ENCODE results near the gene DMGDH. TPM values are rescaled to one million over a fixed set of nuclear protein-coding genes. Genes with fewer than 3 reads are reported as not detected.

DMGDH gene
- total and polyA plus RNA-seq, 2 donors (not counting 1 experiment from before 2014, with no cell fraction given) = 0.47 to 0.63 TPM

DNA sequence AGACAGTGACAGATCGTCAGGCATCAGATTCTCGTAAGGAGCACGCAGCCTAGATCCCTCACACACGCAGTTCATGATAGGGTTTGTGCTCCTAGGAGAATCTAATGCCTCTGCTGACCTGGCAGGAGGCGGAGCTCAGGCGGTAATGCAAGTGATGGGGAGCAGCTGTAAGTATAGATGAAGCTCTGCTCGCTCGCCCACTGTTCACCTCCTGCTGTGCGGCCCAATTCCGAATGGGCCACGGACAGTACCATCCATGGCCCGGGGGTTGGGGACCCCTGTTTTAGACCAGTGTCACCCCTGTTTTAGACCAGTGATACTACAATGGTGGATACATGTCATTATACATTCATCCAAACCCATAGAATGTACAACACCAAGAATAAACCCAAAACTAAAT is 80.4 kb downstream of the DMGDH start:
- Mint-ChIP-seq H3K9me3 (ENCODE audit: insufficient read depth) (no peaks in the 10 kb centered on the region), H3K4me1 (peaks cover 14% of the 10 kb centered on the region), H3K4me3 (no peak overlapping the region), H3K27ac (no peak overlapping the region), H3K27me3 (no peaks in the 10 kb centered on the region)
- CTCF ChIA-PET = no interaction called here
- Histone ChIP-seq H2AFZ (ENCODE audit: insufficient read depth, low read depth, low read length, poor library complexity, severe bottlenecking) (no peak overlapping the region), H3K4me2 (replicated peaks; ENCODE audit: low read depth, low read length, poor library complexity, severe bottlenecking) (no peak overlapping the region), H3K9me3 (ENCODE audit: control extremely low read depth in 1 of 3, control insufficient read depth in 2 of 3, insufficient read depth in 1 of 3, low read length in 2 of 3) (no peaks in the 10 kb centered on the region), H3K27ac (ENCODE audit: low read length in 2 of 2) (no peak overlapping the region), H3K9ac (ENCODE audit: low read length) (no peak overlapping the region), H3K36me3 (replicated peaks in 1 of 2; ENCODE audit: control extremely low read depth in 1 of 2, control insufficient read depth in 1 of 2, extremely low read depth in 1 of 2, insufficient read depth in 2 of 2, low read length in 1 of 2) (no peaks in the 10 kb centered on the region), H3K4me3 (ENCODE audit: control extremely low read depth in 1 of 5, extremely low read depth in 1 of 5, insufficient read depth in 1 of 5, low read depth in 2 of 5, low read length in 4 of 5) (no peak overlapping the region), H4K20me1 (ENCODE audit: control insufficient read depth, insufficient read depth, low read length, poor library complexity, severe bottlenecking) (no peaks in the 10 kb centered on the region), H3K79me2 (ENCODE audit: control insufficient read depth, insufficient read depth, low read length) (no peaks in the 10 kb centered on the region), H3K4me1 (ENCODE audit: control insufficient read depth in 2 of 2, insufficient read depth in 2 of 2, low read length in 2 of 2) (peaks cover 9 to 10% of the 10 kb centered on the region in 2 donors), H3K27me3 (replicated peaks in 1 of 4; ENCODE audit: control extremely low read depth in 1 of 4, control insufficient read depth in 3 of 4, insufficient read depth in 4 of 4, low read length in 3 of 4) (no peaks in the 10 kb centered on the region)
- 98% methylated on average over 12 of the region's 12 CpGs for WGBS (ENCODE audit: insufficient coverage)
- POLR2A ChIA-PET = no interaction called here
- TF ChIP-seq CTCF (IDR thresholded peaks at IDR 0.05) = no peak
- no peak for TF ChIP-seq EZH2 (IDR thresholded peaks at IDR 0.05; ENCODE audit: borderline replicate concordance, insufficient read depth, low read depth, low read length, poor library complexity, severe bottlenecking)
- ATAC-seq (ENCODE audit: low read depth) (no peak), DNase-seq (no peak)
- intact Hi-C loops (cut with micrococcal nuclease) = loop anchor here (5.0 to 10.0 kb wide), 7 partner anchors 224 to 1954 kb away; partner anchors contain the start of genes AGGF1, MTX3, SERINC5 and TBCA

GRCh38 chr5:78985725-78986223 is 83.7 kb downstream of the DMGDH start:
- WGBS (ENCODE audit: insufficient coverage) = no CpG with 5 or more reads among the region's 11 CpGs
- ATAC-seq (ENCODE audit: low read depth) = peak; percentile 19

More at GRCh38 chr5:78985725-78986223, 83.7 kb downstream of the DMGDH start:
- Histone ChIP-seq H3K36me3 (replicated peaks in 1 of 2; ENCODE audit: control extremely low read depth in 1 of 2, control insufficient read depth in 1 of 2, extremely low read depth in 1 of 2, insufficient read depth in 2 of 2, low read length in 1 of 2) (no peaks in the 10 kb centered on the region), H3K27me3 (replicated peaks in 1 of 4; ENCODE audit: control extremely low read depth in 1 of 4, control insufficient read depth in 3 of 4, insufficient read depth in 4 of 4, low read length in 3 of 4) (no peaks in the 10 kb centered on the region), H2AFZ (ENCODE audit: insufficient read depth, low read depth, low read length, poor library complexity, severe bottlenecking) (peak overlapping the region; percentile 96), H3K27ac (ENCODE audit: low read length in 2 of 2) (peak overlapping the region; percentile 67 to 89), H3K79me2 (ENCODE audit: control insufficient read depth, insufficient read depth, low read length) (peaks cover 15% of the 10 kb centered on the region), H3K9ac (ENCODE audit: low read length) (peak overlapping the region; percentile 78), H3K4me1 (ENCODE audit: control insufficient read depth in 2 of 2, insufficient read depth in 2 of 2, low read length in 2 of 2) (peaks cover 18 to 24% of the 10 kb centered on the region in 2 donors), H4K20me1 (ENCODE audit: control insufficient read depth, insufficient read depth, low read length, poor library complexity, severe bottlenecking) (no peaks in the 10 kb centered on the region), H3K9me3 (ENCODE audit: control extremely low read depth in 1 of 3, control insufficient read depth in 2 of 3, insufficient read depth in 1 of 3, low read length in 2 of 3) (no peaks in the 10 kb centered on the region), H3K4me3 (ENCODE audit: control extremely low read depth in 1 of 5, extremely low read depth in 1 of 5, insufficient read depth in 1 of 5, low read depth in 2 of 5, low read length in 4 of 5) (peak overlapping the region; percentile 44 to 85 (median 73)), H3K4me2 (replicated peaks; ENCODE audit: low read depth, low read length, poor library complexity, severe bottlenecking) (peak overlapping the region; percentile 79)
- peak; percentile 67 for DNase-seq
- POLR2A ChIA-PET = interaction anchor here (0.9 to 1.4 kb wide), 2 partner anchors 250 to 1494 kb away, joined by 4 to 5 read pairs; partner anchors contain the start of genes JMY and WDR41
- Mint-ChIP-seq H3K27me3 (no peaks in the 10 kb centered on the region), H3K4me1 (peaks cover 35% of the 10 kb centered on the region), H3K9me3 (ENCODE audit: insufficient read depth) (no peaks in the 10 kb centered on the region), H3K4me3 (peak overlapping the region; percentile 89), H3K27ac (peak overlapping the region; percentile 98)
- TF ChIP-seq EZH2 (IDR thresholded peaks at IDR 0.05; ENCODE audit: borderline replicate concordance, insufficient read depth, low read depth, low read length, poor library complexity, severe bottlenecking) = no peak
- no peak for TF ChIP-seq CTCF (IDR thresholded peaks at IDR 0.05)
- intact Hi-C loops (cut with micrococcal nuclease) = loop anchor here (2.0 to 10.0 kb wide), 12 partner anchors 35 to 1951 kb away; partner anchors contain the start of genes AGGF1, HOMER1, JMY and MTX3
- CTCF ChIA-PET = interaction anchor here (0.7 to 4.6 kb wide), 12 partner anchors 10 to 665 kb away, joined by 3 to 41 read pairs (median 4); partner anchors contain the start of gene SCAMP1
